Muscle layer of colon (tissue), 2 donors: Measurements from ENCODE around the gene HOXC13.

ENCODE experiments used
- H3K27ac ChIP-seq: one replicate; pipeline ENCODE4 v1.7.0; 2013; ENCODE audit warnings: low read depth, mild to moderate bottlenecking, low read length, moderate library complexity
- H3K27me3 ChIP-seq, 2 donors: one replicate each; pipeline ENCODE4 v1.7.0; 2013; ENCODE audit warnings: low read length in 2 of 2, mild to moderate bottlenecking in 2 of 2; ENCODE audit not compliant: insufficient read depth in 2 of 2, control insufficient read depth in 1 of 2
- H3K36me3 ChIP-seq: one replicate; pipeline ENCODE4 v1.7.0; 2013; ENCODE audit warnings: mild to moderate bottlenecking, low read length; ENCODE audit not compliant: insufficient read depth
- H3K4me1 ChIP-seq: one replicate; pipeline ENCODE4 v1.7.0; 2013; ENCODE audit warnings: mild to moderate bottlenecking, low read length; ENCODE audit not compliant: insufficient read depth
- H3K4me3 ChIP-seq, 2 donors: one replicate each; pipeline ENCODE4 v1.7.0; 2013; ENCODE audit warnings: low read length in 2 of 2, low read depth in 1 of 2, mild to moderate bottlenecking in 1 of 2, moderate library complexity in 1 of 2
- H3K9ac ChIP-seq: one replicate; pipeline ENCODE4 v1.7.0; 2013; ENCODE audit warnings: low read length
- H3K9me3 ChIP-seq: one replicate; pipeline ENCODE4 v1.7.0; 2013; ENCODE audit warnings: mild to moderate bottlenecking, low read length
- donor health status: abdominal sarcoma.
- donor health status: Adenocarcinoma of cecum.

The HOXC13 gene

GRCh38 chr12:53951577-53952334, 13.1 kb downstream of the HOXC13 start:
- no peaks in the 10 kb centered on the region for H3K9me3 ChIP-seq
- H3K27me3 ChIP-seq, result peaks cover 90 to 100% of the 10 kb centered on the region in 2 donors
- no peak overlapping the region for H3K27ac ChIP-seq
- no peak overlapping the region for H3K4me3 ChIP-seq
- peaks cover 6% of the 10 kb centered on the region for H3K4me1 ChIP-seq
- H3K36me3 ChIP-seq, result no peaks in the 10 kb centered on the region
- H3K9ac ChIP-seq, result no peak overlapping the region

DNA sequence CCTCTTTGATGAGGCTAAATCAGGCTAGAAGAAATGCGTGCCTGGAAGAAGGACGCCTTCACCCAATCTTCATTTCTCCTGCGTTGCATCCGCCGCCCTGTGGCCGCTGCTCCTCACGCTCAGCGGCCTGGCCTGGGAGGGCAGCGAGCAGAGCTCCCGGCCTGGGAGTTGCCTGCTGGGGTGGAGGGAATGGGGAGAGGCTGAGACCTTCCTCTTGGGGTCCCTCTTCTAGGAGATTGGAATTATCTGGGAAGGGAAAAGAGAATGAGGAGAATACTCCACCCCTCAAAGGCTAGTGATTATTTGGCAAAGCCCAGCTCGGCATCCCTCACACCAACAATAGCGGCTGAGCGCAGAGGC, 13.7 kb downstream of the HOXC13 start:
- Histone ChIP-seq H3K9me3 (no peaks in the 10 kb centered on the region), H3K4me3 (no peak overlapping the region), H3K27me3 (peaks cover 93 to 100% of the 10 kb centered on the region in 2 donors), H3K4me1 (peaks cover 6% of the 10 kb centered on the region), H3K9ac (no peak overlapping the region), H3K36me3 (no peaks in the 10 kb centered on the region), H3K27ac (no peak overlapping the region)

- no peaks in the 10 kb centered on the region for H3K9me3 ChIP-seq
- H3K27me3 ChIP-seq, result peaks cover 94 to 100% of the 10 kb centered on the region in 2 donors
- no peak overlapping the region for H3K4me3 ChIP-seq
- no peak overlapping the region for H3K9ac ChIP-seq
- no peak overlapping the region for H3K27ac ChIP-seq
- no peaks in the 10 kb centered on the region for H3K36me3 ChIP-seq
- peaks cover 6% of the 10 kb centered on the region for H3K4me1 ChIP-seq
Measured at GRCh38 chr12:53952871-53953734, 14.5 kb downstream of the HOXC13 start.

DNA sequence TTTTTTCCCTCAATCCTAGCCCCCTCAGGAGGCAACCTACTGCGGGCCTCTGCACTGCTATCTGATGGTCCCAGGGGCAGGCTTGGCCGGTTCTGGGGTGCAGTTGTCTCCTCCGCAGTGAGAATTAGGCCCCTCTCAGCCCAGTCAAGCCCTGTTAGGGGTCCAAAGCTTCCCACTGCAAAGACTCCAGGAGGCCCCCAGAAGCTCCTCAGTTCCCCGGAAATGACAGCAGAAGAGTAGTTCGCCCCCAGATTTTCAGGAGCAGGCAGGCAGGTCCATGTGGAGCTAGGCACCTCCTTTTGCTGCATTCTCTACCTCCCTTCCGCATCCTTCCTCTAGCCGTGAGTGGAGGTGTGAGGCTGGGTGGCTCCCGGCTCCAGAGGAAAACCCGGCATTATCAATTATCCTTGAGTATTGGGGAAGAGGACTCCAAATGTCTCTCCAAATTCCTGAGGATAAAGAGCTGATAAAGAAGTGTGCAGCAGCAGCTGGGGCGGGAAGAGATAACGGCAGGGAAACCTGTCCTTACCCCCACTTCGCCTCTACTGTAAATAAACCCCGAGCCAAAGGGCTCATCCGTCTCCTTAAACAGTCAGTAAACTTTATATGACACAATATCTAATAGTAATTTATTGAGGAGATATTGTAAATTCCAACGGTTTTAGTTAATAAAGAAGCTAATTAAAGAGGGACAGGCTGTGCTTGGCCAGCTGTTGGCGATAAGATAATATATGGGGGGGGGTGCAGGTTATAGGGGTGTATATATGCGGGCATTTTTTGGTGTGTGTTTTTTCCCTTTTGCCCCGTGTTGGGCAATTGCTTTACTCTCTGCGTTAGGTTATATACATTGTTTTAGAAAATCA, 15.4 kb downstream of the HOXC13 start:
- peaks cover 91 to 98% of the 10 kb centered on the region in 2 donors for H3K27me3 ChIP-seq
- H3K4me3 ChIP-seq, result no peak overlapping the region
- no peaks in the 10 kb centered on the region for H3K36me3 ChIP-seq
- H3K4me1 ChIP-seq, result peaks cover 6% of the 10 kb centered on the region
- no peak overlapping the region for H3K9ac ChIP-seq
- H3K9me3 ChIP-seq, result no peaks in the 10 kb centered on the region
- H3K27ac ChIP-seq, result no peak overlapping the region

- peaks cover 6% of the 10 kb centered on the region for H3K4me1 ChIP-seq
- no peaks in the 10 kb centered on the region for H3K36me3 ChIP-seq
- H3K27ac ChIP-seq, result no peak within 1 kb of the TSS
- peaks cover 92 to 98% of the 10 kb centered on the region in 2 donors for H3K27me3 ChIP-seq
- H3K9me3 ChIP-seq, result no peaks in the 10 kb centered on the region
- H3K4me3 ChIP-seq, result no peak within 1 kb of the TSS
- no peak within 1 kb of the TSS for H3K9ac ChIP-seq
Measured at GRCh38 chr12:53954694-53955035, 16.0 kb downstream of the HOXC13 start, which contains the start of gene HOXC12. HOXC12 (plus strand) TSS chr12:53954903; CDS start chr12:53954930, 27 bp downstream.

DNA sequence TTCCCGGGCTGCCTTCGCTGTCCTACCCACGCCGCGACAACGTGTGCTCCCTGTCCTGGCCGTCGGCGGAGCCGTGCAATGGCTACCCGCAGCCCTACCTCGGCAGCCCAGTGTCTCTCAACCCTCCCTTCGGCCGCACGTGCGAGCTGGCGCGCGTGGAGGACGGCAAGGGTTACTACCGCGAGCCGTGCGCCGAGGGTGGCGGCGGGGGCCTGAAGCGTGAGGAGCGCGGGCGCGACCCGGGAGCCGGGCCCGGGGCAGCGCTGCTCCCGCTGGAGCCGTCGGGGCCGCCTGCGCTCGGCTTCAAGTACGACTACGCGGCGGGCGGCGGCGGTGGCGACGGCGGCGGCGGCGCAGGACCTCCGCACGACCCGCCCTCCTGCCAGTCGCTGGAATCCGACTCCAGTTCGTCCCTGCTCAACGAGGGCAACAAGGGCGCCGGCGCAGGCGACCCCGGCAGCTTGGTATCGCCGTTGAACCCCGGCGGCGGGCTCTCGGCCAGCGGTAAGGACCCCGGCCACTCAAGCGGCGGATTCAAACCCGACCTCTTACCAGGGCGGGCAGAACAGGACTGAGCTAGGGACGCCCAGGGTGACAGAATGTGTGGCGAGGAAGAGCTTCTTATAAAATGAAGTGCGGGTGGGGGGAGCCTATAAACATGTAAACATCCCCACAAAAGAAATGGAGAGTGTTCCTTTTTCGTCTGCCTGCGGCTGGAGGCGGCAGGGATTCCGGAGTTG, 16.6 kb downstream of the HOXC13 start:
- Histone ChIP-seq H3K4me3 (no peak overlapping the region), H3K9ac (no peak overlapping the region)

DNA sequence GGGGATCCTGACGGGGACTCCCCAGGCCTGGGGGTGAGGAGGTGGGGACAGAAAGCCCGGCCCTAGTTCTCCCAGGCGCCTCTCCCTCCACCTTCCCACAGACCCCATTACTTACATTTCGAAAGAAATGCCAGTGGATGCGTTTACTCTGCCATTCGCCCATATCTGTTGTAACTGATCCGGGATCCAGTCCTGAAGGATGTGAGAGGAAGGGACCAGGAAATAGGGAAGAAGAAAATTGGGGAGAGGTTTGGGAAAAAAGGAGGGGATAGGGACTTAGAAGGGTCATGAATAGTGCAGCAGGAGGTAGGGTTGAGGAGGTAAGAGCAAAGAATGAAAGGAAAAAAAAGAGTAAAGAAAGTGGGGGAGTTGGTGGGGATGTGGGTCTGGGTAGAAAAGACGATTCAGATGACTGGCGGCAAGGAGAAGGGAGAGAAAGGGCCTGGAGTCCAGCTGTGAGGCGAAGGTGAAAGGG, 17.2 kb downstream of the HOXC13 start:
- Histone ChIP-seq H3K4me3 (no peak overlapping the region), H3K27me3 (peaks cover 94 to 98% of the 10 kb centered on the region in 2 donors), H3K36me3 (no peaks in the 10 kb centered on the region), H3K9ac (no peak overlapping the region), H3K9me3 (no peaks in the 10 kb centered on the region), H3K4me1 (peaks cover 6% of the 10 kb centered on the region), H3K27ac (no peak overlapping the region)

More for the DNA sequence above, 16.6 kb downstream of the HOXC13 start:
- H3K36me3 ChIP-seq, result no peaks in the 10 kb centered on the region
- no peaks in the 10 kb centered on the region for H3K9me3 ChIP-seq
- peaks cover 94 to 98% of the 10 kb centered on the region in 2 donors for H3K27me3 ChIP-seq
- H3K4me1 ChIP-seq, result peaks cover 6% of the 10 kb centered on the region
- no peak overlapping the region for H3K27ac ChIP-seq

GRCh38 chr12:53956251-53956887, 17.7 kb downstream of the HOXC13 start:
- Histone ChIP-seq H3K4me3 (no peak overlapping the region), H3K36me3 (no peaks in the 10 kb centered on the region), H3K27ac (no peak overlapping the region), H3K27me3 (peaks cover 89 to 98% of the 10 kb centered on the region in 2 donors), H3K9me3 (no peaks in the 10 kb centered on the region), H3K4me1 (peaks cover 3% of the 10 kb centered on the region), H3K9ac (no peak overlapping the region)

GRCh38 chr12:53956914-53957536, 18.4 kb downstream of the HOXC13 start:
- no peak overlapping the region for H3K27ac ChIP-seq
- no peaks in the 10 kb centered on the region for H3K4me1 ChIP-seq
- H3K27me3 ChIP-seq, result peaks cover 88 to 98% of the 10 kb centered on the region in 2 donors
- H3K4me3 ChIP-seq, result no peak overlapping the region
- no peaks in the 10 kb centered on the region for H3K36me3 ChIP-seq
- H3K9me3 ChIP-seq, result no peaks in the 10 kb centered on the region
- H3K9ac ChIP-seq, result no peak overlapping the region

GRCh38 chr12:53958128-53958527, 19.5 kb downstream of the HOXC13 start:
- Histone ChIP-seq H3K36me3 (no peaks in the 10 kb centered on the region), H3K4me1 (no peaks in the 10 kb centered on the region), H3K27ac (no peak overlapping the region), H3K9me3 (no peaks in the 10 kb centered on the region), H3K9ac (no peak overlapping the region), H3K27me3 (peaks cover 83 to 98% of the 10 kb centered on the region in 2 donors), H3K4me3 (no peak overlapping the region)
